Activated CD4-positive, alpha-beta T cell treated with anti-CD3 and anti-CD28 coated beads, Interleukin-2, amount 10 ng/mL, durations not matched to agents 7 days and 5 days (primary cell): ENCODE measurements around the gene NEUROG3. TPM values are rescaled to one million over a fixed set of nuclear protein-coding genes. Genes with fewer than 3 reads are reported as not detected.

ENCODE experiments used
- CTCF ChIA-PET: fragments of 350-600 bp; sonication (Branson Sonifier 250); formaldehyde crosslinking; loops from one replicate; lab custom pipeline; 2021; ENCODE audit warnings: antibody characterized with exemption; lab: Charles Lee
- POLR2A ChIA-PET: fragments of 350-600 bp; sonication (Branson Sonifier 250); formaldehyde crosslinking; loops from one replicate; lab custom pipeline; 2021; ENCODE audit warnings: antibody characterized with exemption; lab: Charles Lee
- DNase-seq: peaks from one replicate; pipeline ENCODE4 v3.0.0-alpha.2; 2020
- H3K27ac Mint-ChIP-seq: one replicate; pipeline ENCODE4 v1.8.0; 2021; ENCODE audit warnings: mild to moderate bottlenecking, moderate library complexity, mixed read lengths
- H3K27me3 Mint-ChIP-seq: one replicate; pipeline ENCODE4 v1.8.0; 2021; ENCODE audit warnings: mixed read lengths
- H3K36me3 Mint-ChIP-seq: one replicate; pipeline ENCODE4 v1.8.0; 2021; ENCODE audit warnings: low read depth, mixed read lengths
- H3K4me1 Mint-ChIP-seq: one replicate; pipeline ENCODE4 v1.8.0; 2021; ENCODE audit warnings: mixed read lengths
- H3K4me3 Mint-ChIP-seq: one replicate; pipeline ENCODE4 v1.8.0; 2021; ENCODE audit warnings: mild to moderate bottlenecking, moderate library complexity, mixed read lengths
- H3K9me3 Mint-ChIP-seq: one replicate; pipeline ENCODE4 v1.8.0; 2021; ENCODE audit warnings: mixed read lengths
- total RNA-seq, 2 experiments: library from RNA; stranded (reverse); gene quantifications; one replicate each; pipeline ENCODE4 v1.2.3, GENCODE V29; 2021

NEUROG3 gene, protein sequence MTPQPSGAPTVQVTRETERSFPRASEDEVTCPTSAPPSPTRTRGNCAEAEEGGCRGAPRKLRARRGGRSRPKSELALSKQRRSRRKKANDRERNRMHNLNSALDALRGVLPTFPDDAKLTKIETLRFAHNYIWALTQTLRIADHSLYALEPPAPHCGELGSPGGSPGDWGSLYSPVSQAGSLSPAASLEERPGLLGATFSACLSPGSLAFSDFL
- not detected for total RNA-seq

DNA sequence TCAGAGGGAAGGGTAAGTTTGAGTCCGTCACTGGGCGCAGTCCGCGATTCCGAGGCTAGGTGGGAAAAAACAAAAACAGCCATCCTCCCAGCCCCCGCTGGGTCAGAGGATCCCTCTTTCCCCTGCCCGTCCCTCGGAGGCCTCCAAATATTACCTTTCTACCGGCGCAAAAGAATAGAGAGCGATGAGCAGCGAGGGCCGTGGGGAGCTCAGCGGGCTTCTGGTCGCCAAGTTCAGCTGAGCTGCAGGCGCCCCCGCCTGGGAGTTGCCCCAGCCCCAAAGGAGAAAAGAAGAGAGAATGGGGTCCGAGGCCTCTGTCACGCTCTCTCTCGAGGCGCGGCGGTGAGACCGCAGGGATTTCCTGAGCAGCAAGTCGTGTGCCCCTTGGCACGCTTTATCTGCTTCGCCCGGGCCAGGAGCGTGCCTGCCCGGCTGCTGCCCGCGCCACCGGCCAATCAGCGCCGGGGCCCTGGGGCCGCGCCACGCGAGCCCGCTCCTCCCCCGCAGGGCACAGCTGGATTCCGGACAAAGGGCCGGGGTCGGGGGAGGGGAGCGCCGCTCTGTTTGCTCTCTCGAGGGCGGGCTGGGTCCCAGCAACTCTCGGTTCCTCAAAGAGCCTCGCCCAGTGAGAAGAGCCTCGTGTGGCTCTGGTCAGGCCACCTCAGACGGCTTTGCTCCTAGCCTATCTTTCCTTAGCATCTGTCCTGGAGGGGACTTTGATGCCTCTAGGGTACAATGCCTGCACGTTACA is at the start of gene NEUROG3:
TSS of gene NEUROG3 (minus strand) at position 367 of the 751 bp plus-strand sequence. CDS start 379 bp downstream, outside the sequence.
- CTCF ChIA-PET, result interaction anchor here (0.6 kb wide), 1 partner anchor 589 kb away, joined by 3 read pairs; no protein-coding TSS in a partner anchor
- DNase-seq, result no peak
- Mint-ChIP-seq H3K27ac (peak within 1 kb of the TSS; percentile 13), H3K4me1 (peaks cover 24% of the 10 kb centered on the region), H3K4me3 (peak within 1 kb of the TSS; percentile 56), H3K27me3 (peaks cover 89% of the 10 kb centered on the region), H3K9me3 (no peaks in the 10 kb centered on the region), H3K36me3 (no peaks in the 10 kb centered on the region)
- POLR2A ChIA-PET, result no interaction called here

DNA sequence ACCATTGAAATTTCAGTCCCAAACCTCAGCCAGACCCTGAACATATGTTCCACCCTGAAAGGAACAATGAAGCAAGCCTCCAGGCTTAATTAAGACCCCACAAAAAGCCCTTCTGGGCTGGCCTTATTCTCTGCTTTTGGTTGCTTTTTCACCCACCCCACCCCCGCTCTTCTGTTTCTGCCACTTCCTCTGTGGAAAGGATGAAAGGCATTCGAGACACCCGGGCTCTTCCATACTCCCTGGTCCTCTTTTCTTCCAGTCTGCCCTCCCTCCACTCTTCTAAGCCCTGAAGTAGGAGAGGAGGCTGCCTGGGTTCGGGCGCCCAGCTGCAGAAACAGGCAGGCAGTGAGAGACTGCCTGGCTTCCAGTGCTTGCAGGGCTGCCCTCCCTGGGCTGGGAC is 47.4 kb upstream of the NEUROG3 start:
- ChIA-PET POLR2A (no interaction called here), CTCF (interaction anchor here (1.3 kb wide), 1 partner anchor 27 kb away, joined by 3 read pairs; no protein-coding TSS in a partner anchor)

GRCh38 chr10:69619626-69620025 is 46.4 kb upstream of the NEUROG3 start:
- POLR2A ChIA-PET, result no interaction called here
- Mint-ChIP-seq H3K36me3 (peaks cover 12% of the 10 kb centered on the region), H3K4me1 (peaks cover 25% of the 10 kb centered on the region), H3K9me3 (peaks cover 21% of the 10 kb centered on the region), H3K4me3 (no peak overlapping the region), H3K27ac (no peak overlapping the region), H3K27me3 (no peaks in the 10 kb centered on the region)
- CTCF ChIA-PET, result interaction anchor here (0.6 to 1.3 kb wide), 4 partner anchors 10 to 174 kb away, joined by 3 to 5 read pairs (median 4); no protein-coding TSS in a partner anchor
- no peak for DNase-seq

More for the DNA sequence above, 47.4 kb upstream of the NEUROG3 start:
- no peak for DNase-seq
- no peaks in the 10 kb centered on the region for H3K27me3 Mint-ChIP-seq
- peaks cover 32% of the 10 kb centered on the region for H3K4me1 Mint-ChIP-seq
- H3K9me3 Mint-ChIP-seq, result peaks cover 26% of the 10 kb centered on the region
- H3K27ac Mint-ChIP-seq, result no peak overlapping the region
- H3K4me3 Mint-ChIP-seq, result no peak overlapping the region
- H3K36me3 Mint-ChIP-seq, result peaks cover 12% of the 10 kb centered on the region

- ChIA-PET CTCF (interaction anchor here (1.3 kb wide), 1 partner anchor 11 kb away, joined by 4 read pairs; no protein-coding TSS in a partner anchor), POLR2A (no interaction called here)
- Mint-ChIP-seq H3K36me3 (peaks cover 7% of the 10 kb centered on the region), H3K27ac (no peak overlapping the region), H3K9me3 (peaks cover 12% of the 10 kb centered on the region), H3K4me3 (no peak overlapping the region), H3K4me1 (peaks cover 16% of the 10 kb centered on the region), H3K27me3 (no peaks in the 10 kb centered on the region)
- no peak for DNase-seq
Observed at GRCh38 chr10:69618746-69619145, 45.5 kb upstream of the NEUROG3 start.

DNA sequence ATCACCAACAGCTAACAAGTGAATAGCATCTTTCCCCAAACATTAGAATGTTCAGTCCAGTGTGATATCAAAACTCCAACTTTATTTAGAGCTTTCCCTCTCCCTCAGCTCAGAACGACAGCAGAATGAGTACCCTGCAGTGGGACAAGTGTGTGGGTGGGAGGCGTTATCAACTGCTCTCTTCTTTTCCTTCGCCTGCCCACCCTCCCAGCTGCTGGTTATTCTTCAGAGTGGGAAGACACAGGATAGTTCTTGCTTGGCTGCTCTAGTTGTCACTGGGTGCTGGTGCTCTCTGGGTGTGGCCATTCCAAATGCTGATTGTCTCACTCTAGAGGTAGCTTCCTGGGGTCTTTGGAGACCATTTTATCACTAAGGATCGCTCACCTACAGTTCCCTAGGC is 43.1 kb upstream of the NEUROG3 start:
- H3K4me1 Mint-ChIP-seq, result peaks cover 9% of the 10 kb centered on the region
- H3K36me3 Mint-ChIP-seq, result no peaks in the 10 kb centered on the region
- no peak for DNase-seq
- ChIA-PET CTCF (interaction anchor here (1.2 kb wide), 1 partner anchor 29 kb away, joined by 3 read pairs; no protein-coding TSS in a partner anchor), POLR2A (no interaction called here)
- no peaks in the 10 kb centered on the region for H3K9me3 Mint-ChIP-seq
- no peak overlapping the region for H3K27ac Mint-ChIP-seq
- peaks cover 2% of the 10 kb centered on the region for H3K27me3 Mint-ChIP-seq
- no peak overlapping the region for H3K4me3 Mint-ChIP-seq

GRCh38 chr10:69614130-69614529 is 40.9 kb upstream of the NEUROG3 start:
- Mint-ChIP-seq H3K9me3 (no peaks in the 10 kb centered on the region), H3K27ac (no peak overlapping the region), H3K36me3 (no peaks in the 10 kb centered on the region), H3K4me3 (no peak overlapping the region), H3K27me3 (peaks cover 14% of the 10 kb centered on the region), H3K4me1 (no peaks in the 10 kb centered on the region)
- ChIA-PET CTCF (no interaction called here), POLR2A (no interaction called here)
- DNase-seq, result no peak

- ChIA-PET CTCF (interaction anchor here (1.2 kb wide), 1 partner anchor 24 kb away, joined by 4 read pairs; no protein-coding TSS in a partner anchor), POLR2A (no interaction called here)
Observed at GRCh38 chr10:69612760-69613159, 39.5 kb upstream of the NEUROG3 start.

GRCh38 chr10:69609077-69609476 is 35.9 kb upstream of the NEUROG3 start:
- Mint-ChIP-seq H3K4me3 (no peak overlapping the region), H3K36me3 (no peaks in the 10 kb centered on the region), H3K9me3 (no peaks in the 10 kb centered on the region), H3K4me1 (no peaks in the 10 kb centered on the region), H3K27me3 (peaks cover 30% of the 10 kb centered on the region), H3K27ac (no peak overlapping the region)
- ChIA-PET CTCF (no interaction called here), POLR2A (no interaction called here)
- no peak for DNase-seq

More at GRCh38 chr10:69612760-69613159, 39.5 kb upstream of the NEUROG3 start:
- no peak overlapping the region for H3K27ac Mint-ChIP-seq
- H3K27me3 Mint-ChIP-seq, result peaks cover 22% of the 10 kb centered on the region
- no peak overlapping the region for H3K4me3 Mint-ChIP-seq
- no peaks in the 10 kb centered on the region for H3K4me1 Mint-ChIP-seq
- no peaks in the 10 kb centered on the region for H3K9me3 Mint-ChIP-seq
- no peaks in the 10 kb centered on the region for H3K36me3 Mint-ChIP-seq
- DNase-seq, result no peak

GRCh38 chr10:69600761-69601330 is 27.6 kb upstream of the NEUROG3 start:
- CTCF ChIA-PET, result interaction anchor here (1.6 to 2.1 kb wide), 2 partner anchors 29 to 73 kb away, joined by 3 to 5 read pairs; no protein-coding TSS in a partner anchor
- DNase-seq, result no peak
- POLR2A ChIA-PET, result no interaction called here
- Mint-ChIP-seq H3K4me1 (no peaks in the 10 kb centered on the region), H3K27ac (no peak overlapping the region), H3K36me3 (no peaks in the 10 kb centered on the region), H3K4me3 (no peak overlapping the region), H3K27me3 (peaks cover 36% of the 10 kb centered on the region), H3K9me3 (no peaks in the 10 kb centered on the region)

GRCh38 chr10:69588358-69588757 is 15.1 kb upstream of the NEUROG3 start:
- POLR2A ChIA-PET, result interaction anchor here (0.7 kb wide), 1 partner anchor 75 kb away, joined by 3 read pairs; no protein-coding TSS in a partner anchor
- peaks cover 16% of the 10 kb centered on the region for H3K4me1 Mint-ChIP-seq
- DNase-seq, result no peak
- H3K27ac Mint-ChIP-seq, result no peak overlapping the region
- H3K9me3 Mint-ChIP-seq, result peaks cover 2% of the 10 kb centered on the region
- H3K4me3 Mint-ChIP-seq, result no peak overlapping the region
- CTCF ChIA-PET, result interaction anchor here (1.2 kb wide), 1 partner anchor 25 kb away, joined by 4 read pairs; no protein-coding TSS in a partner anchor
- no peaks in the 10 kb centered on the region for H3K36me3 Mint-ChIP-seq
- H3K27me3 Mint-ChIP-seq, result peaks cover 3% of the 10 kb centered on the region

DNA sequence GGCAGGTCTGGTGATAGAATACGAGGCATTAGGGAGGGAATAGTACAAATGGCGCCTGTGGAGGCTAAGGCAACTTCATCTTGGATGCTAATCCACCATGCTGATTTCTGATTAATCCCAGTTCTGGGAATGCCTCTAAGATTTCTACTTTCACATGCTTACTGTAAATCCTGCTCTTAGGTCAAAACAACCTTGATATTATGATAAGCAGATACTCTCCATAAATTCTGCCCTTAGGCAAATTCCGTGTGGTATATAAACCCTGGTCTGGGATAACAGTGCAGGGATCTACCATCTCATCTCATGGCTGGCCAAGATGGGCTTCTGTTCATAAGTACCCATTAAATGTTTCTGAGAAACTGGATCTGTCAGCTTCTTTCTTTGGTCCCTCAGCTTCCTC is 11.4 kb upstream of the NEUROG3 start:
- Mint-ChIP-seq H3K27me3 (peaks cover 23% of the 10 kb centered on the region), H3K9me3 (peaks cover 2% of the 10 kb centered on the region), H3K27ac (no peak overlapping the region), H3K4me3 (no peak overlapping the region), H3K4me1 (peaks cover 16% of the 10 kb centered on the region), H3K36me3 (no peaks in the 10 kb centered on the region)
- ChIA-PET POLR2A (no interaction called here), CTCF (no interaction called here)
- DNase-seq, result no peak

DNA sequence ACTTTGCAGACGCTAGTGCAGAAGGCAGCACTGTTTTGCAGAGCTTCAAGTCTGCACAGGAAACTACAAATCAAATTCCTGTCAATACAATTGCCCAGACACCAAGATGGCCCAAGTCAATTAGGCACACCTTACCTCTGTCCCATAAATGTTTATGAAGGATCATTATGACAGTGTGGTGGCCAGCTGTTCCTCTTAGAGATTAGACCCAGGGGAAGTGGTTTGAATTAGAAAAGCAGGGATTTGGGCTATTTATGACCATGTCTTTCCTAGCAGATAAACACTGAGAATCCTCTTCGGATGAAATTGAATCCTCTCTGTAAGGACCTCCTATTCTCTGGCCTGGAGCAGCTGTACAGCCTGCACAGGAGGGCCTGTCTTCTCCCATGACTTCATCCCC is 9.9 kb upstream of the NEUROG3 start:
- POLR2A ChIA-PET, result no interaction called here

More for the DNA sequence above, 9.9 kb upstream of the NEUROG3 start:
- peaks cover 2% of the 10 kb centered on the region for H3K9me3 Mint-ChIP-seq
- CTCF ChIA-PET, result interaction anchor here (1.2 kb wide), 1 partner anchor 16 kb away, joined by 3 read pairs; no protein-coding TSS in a partner anchor
- H3K27ac Mint-ChIP-seq, result no peak overlapping the region
- peaks cover 4% of the 10 kb centered on the region for H3K4me1 Mint-ChIP-seq
- H3K4me3 Mint-ChIP-seq, result no peak overlapping the region
- H3K27me3 Mint-ChIP-seq, result peaks cover 36% of the 10 kb centered on the region
- no peaks in the 10 kb centered on the region for H3K36me3 Mint-ChIP-seq
- DNase-seq, result no peak
